ENCODE measurements around the gene DCAF10.
"Not testable (repeated sequence)": the region's sequence is repeated elsewhere in the genome, so short reads cannot be mapped to it uniquely, and the experiment has no call there.

Gene DCAF10

DNA sequence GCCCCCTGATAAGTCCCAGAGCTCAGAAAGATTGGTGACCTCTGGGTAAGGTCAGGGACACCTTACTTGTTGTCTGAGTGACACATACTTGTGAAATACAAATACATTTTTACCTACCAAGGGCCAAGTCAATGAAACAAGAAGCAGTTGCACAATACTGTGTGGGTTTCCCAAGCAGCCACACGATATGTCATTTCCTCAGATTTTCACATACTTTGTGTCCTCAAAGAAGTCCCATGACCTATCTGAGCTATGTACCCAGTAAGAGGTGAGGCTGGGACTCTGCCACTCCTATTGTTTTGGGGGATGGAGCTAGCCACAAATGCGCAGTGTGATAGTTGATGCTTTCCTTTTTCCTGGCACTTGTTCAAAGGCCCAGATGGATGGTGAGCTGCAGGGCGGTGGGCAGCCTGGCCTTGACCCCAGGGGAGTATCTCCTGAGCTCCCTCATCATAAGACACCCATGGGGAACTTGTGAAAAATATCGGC is 108.1 kb downstream of the DCAF10 start:
- DNase-seq (ENCODE audit: low read depth in 3 of 3): no peak

DNA sequence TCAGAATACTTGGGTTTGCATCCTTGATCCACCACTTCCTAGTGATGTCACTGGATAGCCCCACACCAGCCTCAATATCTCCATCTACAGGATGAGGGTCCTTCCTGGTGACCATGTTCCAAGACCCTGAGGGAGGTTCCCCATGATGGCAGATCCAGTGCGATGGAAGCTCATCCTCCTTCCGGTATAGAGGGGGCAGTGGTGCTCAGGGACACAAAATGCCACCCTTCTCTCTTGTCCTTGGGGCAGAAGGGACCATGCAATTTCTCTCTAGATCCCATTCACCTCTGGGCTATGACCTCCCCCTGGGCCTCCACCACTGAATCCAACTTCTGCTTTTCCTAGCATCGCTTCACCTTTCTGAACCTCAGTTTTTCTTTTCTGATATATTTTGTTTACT is 108.7 kb downstream of the DCAF10 start:
- no peak for DNase-seq (ENCODE audit: low read depth in 3 of 3)

DNA sequence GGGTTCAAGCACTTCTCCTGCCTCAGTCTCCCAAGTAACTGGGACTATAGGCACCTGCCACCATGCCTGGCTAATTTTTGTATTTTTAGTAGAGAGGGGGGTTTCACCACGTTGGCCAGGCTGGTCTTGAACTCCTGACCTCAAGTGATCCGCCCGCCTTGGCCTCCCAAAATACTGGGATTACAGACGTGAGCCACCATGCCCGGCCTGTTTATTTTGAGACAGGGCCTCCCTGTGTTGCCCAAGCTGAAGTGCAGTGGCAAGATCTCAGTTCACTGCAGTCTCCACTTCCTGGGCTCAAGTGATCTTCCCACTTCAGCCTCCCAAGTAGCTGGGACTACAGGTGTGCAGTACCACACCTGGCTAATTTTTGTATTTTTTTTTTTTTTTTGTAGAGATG is 109.2 kb downstream of the DCAF10 start:
- DNase-seq (ENCODE audit: low read depth in 3 of 3): not testable (repeated sequence)

DNA sequence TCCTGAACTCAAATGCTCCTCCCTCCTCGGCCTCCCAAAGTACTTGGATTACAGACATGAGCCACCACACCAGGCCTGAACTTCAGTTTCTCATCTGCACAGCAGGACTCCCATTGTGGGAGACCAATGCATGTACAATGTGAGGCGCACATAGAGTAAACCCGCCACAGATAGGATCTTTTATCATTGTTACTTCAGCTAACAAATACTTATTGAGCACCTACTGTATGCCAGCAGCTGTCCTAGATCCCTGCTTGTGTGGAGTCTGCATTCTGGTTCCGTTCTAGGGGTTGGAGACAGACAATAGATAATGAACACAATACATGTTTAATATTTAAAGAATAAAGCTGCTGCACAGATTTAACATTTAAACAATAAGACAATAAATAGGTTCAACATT is 109.7 kb downstream of the DCAF10 start:
- no peak for DNase-seq (ENCODE audit: low read depth in 3 of 3)

DNA sequence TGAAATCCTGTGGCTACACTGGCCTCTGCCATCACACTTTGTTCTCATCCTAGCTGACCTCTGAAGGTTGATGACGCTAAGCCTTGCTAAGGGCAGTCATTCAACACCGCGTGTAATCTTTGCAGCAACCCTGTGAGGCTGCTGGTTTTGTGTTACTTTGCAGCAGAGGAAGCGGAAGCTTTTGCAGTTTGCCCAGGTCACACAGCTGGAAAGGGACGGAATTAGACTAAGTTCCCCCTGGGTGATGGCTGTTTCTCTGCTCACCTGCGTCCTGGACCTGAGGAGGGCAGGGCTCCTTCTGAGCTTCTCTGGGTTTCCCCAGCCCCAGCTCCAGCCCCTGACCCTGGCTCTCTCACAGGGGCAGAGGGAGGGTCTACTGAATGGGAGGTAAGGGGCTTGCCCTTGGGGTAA is 110.7 kb downstream of the DCAF10 start:
- no peak for DNase-seq (ENCODE audit: low read depth in 3 of 3)

DNA sequence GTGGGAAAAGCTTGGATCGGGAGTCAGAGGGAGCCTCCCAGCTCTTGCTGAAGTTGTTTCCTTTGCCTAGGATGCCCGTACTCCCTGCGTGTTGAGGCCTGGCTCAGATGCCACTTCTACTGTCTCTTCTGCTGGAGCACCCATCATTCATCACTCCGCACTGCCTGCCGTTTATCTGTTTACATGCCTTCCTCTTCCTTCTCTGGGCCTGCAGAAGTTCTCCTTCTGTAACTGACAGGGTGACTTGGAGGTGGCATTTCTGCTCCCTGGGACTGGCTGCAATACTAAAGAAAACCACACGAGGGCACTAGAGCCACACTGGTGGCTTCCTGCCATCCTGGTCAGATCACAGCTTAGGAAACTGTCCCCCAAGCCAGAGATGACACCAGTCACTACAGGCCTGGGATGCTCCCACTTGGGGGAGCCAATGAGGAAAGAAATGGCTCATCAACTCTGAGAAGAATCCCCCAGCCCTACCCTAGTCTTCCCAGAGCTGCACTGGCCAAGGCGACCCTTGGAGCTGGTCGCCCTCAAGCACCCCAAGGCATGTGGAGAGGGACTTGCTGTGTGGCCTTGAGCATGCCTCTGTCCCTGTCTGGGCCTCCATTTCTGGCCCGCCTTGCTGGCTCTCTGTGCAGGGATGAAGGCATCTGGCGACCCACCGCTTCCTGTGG is 113.0 kb downstream of the DCAF10 start:
- peak; percentile 55 to 74 (median 73) for DNase-seq (ENCODE audit: low read depth in 3 of 3)

DNA sequence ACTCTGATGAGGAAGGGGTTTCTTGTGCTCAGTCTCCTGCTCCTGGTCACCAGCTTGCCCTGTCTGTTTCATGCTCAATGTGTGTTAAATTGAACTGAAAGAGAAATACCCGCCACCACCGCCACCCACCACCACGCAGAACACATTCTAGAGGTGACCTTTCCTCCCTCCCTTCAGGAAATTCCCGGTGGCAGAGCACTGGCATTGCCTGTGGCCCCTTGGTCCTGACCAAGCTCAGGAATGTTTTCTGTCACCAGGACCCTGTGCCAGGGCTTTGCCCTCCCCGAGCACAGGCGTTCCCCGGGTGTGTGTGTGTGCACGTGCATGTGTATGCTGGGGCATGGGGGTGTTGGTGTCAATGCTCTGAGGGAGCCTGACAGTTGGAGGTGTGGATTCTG is 113.6 kb downstream of the DCAF10 start:
- no peak for DNase-seq (ENCODE audit: low read depth in 3 of 3)

DNA sequence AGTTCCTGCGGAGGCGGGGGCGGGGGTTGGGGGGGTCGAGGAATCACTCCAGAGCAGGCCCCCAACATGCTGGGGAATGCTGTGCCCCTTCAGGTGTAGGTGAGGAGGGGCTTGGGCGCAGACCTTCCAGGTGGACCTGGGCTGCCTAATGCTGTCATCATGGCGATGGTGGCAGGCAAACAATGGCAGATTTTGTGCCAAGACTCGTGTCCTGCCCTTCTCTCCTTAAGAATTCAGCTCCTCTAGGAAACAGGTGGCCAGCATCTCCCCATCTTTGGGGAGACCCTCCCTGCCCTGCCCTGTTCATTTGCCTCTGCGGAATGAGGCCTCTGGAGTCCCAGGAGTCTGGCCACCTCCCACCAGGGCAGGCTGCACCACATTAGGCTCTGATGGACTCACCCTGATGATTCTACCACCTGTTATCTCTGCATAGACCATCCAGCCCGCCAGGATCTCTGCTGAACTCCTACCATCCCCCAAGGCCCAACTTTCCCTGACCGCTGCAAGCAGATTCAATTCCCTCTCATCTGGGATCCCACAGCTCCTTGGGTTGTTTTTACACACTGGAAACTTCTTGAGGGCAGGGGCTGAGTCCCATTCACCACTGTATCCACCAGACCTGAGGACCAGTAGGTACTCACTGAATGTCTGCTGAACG is 114.2 kb downstream of the DCAF10 start:
- no peak for DNase-seq (ENCODE audit: low read depth in 3 of 3)

DNA sequence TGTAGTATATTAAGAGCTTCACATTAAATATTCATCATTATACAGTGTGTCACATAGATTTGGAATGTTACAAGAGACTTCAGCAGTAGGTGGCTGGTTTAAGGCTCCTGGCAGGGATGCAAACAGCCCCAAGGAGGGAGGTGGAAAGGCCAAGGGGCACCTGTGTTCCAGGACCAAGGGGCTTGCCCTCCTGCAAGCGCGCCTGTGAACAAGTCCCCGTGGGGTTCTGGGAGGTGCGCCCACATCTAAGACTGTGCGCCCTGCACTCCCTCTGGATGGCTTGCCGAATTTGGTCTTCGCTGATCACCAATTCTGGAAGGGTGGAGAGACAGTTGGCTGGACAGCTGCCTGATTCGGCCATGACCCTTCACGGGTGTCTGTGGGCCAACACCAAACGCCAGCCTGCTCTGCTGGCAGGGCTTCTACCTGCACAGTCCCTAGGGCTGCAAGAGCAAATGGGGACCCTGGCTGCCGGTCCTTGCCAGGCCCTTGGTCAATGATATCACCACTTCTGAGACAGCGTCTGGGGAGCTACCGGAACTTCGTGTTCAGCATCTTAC is 115.4 kb downstream of the DCAF10 start:
- no peak for DNase-seq (ENCODE audit: low read depth in 3 of 3)

DNA sequence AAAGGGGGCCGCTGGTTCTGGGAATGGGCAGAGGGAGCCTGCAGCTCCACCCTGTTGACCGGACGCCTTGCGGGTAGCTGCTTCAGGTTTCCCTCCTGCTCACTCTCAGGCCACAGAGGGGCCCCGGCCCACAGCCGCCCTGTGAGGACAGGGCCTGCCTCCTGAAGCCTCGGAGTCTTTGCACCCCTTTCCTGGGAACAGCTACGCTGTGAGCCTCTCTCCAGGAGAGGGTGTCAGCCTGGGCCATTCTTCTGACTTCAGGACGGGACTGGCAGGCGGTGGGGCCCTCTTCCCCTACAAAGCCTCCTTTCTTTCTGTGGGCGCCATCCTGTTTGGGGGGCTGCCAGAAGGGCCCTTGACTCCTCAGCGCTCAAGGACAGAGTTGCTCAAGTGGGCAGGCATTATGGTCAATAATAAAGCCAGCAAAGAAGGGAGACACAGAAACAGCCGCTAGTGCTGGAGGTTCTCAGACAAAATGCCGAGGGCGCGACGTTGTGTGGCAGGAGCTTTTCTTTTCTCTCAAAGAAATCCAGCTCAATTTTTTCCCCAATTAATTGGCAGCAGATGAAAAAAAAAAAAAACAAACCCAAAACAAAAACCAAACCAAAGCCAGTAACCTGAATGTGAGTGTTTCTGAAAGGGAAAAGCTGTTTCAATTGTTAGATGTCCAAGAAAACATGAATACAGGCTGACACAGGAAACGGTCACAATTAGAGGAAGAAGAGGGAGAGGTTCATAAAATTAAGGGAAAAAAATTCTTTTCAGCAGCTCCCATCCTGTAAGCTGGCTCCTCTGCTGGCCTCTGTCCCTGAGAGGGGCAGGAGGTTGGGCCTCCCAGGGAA is 116.1 kb downstream of the DCAF10 start:
- no peak for DNase-seq (ENCODE audit: low read depth in 3 of 3)
